Activated CD4-positive, alpha-beta T cell treated with anti-CD3 and anti-CD28 coated beads, Interleukin-2, amount 10 ng/mL, durations not matched to agents 7 days and 5 days (primary cell): ENCODE data around the gene SLC27A5. TPM values are rescaled to one million over a fixed set of nuclear protein-coding genes. Genes with fewer than 3 reads are reported as not detected.
A peak's percentile ranks its signal among the peaks of the same experiment; 100 is the strongest.
"Not testable (repeated sequence)": the region's sequence is repeated elsewhere in the genome, so short reads cannot be mapped to it uniquely, and the experiment has no call there.

Experiments
- CTCF ChIA-PET: fragments of 350-600 bp; sonication (Branson Sonifier 250); formaldehyde crosslinking; loops from one replicate; lab custom pipeline; 2021; ENCODE audit warnings: antibody characterized with exemption; lab: Charles Lee
- POLR2A ChIA-PET: fragments of 350-600 bp; sonication (Branson Sonifier 250); formaldehyde crosslinking; loops from one replicate; lab custom pipeline; 2021; ENCODE audit warnings: antibody characterized with exemption; lab: Charles Lee
- DNase-seq: peaks from one replicate; pipeline ENCODE4 v3.0.0-alpha.2; 2020
- H3K27ac Mint-ChIP-seq: one replicate; pipeline ENCODE4 v1.8.0; 2021; ENCODE audit warnings: mild to moderate bottlenecking, moderate library complexity, mixed read lengths
- H3K27me3 Mint-ChIP-seq: one replicate; pipeline ENCODE4 v1.8.0; 2021; ENCODE audit warnings: mixed read lengths
- H3K36me3 Mint-ChIP-seq: one replicate; pipeline ENCODE4 v1.8.0; 2021; ENCODE audit warnings: low read depth, mixed read lengths
- H3K4me1 Mint-ChIP-seq: one replicate; pipeline ENCODE4 v1.8.0; 2021; ENCODE audit warnings: mixed read lengths
- H3K4me3 Mint-ChIP-seq: one replicate; pipeline ENCODE4 v1.8.0; 2021; ENCODE audit warnings: mild to moderate bottlenecking, moderate library complexity, mixed read lengths
- H3K9me3 Mint-ChIP-seq: one replicate; pipeline ENCODE4 v1.8.0; 2021; ENCODE audit warnings: mixed read lengths
- total RNA-seq, 2 experiments: library from RNA; stranded (reverse); gene quantifications; one replicate each; pipeline ENCODE4 v1.2.3, GENCODE V29; 2021

Gene SLC27A5
- total RNA-seq, 2 experiments from 2014 or later = 9.8 to 10.2 TPM

DNA sequence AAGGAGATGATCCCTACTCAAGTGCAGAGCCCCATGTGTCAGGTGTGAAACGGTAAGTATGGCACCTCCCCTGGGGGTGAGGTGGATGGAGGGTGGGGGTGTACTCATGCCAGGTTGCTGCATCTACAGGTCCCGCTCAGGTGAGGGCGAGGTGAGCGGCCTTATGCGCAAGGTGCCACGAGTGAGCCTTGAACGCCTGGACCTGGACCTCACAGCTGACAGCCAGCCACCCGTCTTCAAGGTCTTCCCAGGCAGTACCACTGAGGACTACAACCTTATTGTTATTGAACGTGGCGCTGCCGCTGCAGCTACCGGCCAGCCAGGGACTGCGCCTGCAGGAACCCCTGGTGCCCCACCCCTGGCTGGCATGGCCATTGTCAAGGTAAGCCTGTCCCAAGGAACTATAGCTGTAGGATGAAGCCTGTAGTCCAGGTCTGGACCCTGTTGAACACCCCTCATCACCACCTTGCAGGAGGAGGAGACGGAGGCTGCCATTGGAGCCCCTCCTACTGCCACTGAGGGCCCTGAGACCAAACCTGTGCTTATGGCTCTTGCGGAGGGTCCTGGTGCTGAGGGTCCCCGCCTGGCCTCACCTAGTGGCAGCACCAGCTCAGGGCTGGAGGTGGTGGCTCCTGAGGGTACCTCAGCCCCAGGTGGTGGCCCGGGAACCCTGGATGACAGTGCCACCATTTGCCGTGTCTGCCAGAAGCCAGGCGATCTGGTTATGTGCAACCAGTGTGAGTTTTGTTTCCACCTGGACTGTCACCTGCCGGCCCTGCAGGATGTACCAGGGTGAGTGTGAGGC, 37.3 kb upstream of the SLC27A5 start:
- Mint-ChIP-seq H3K27me3 (no peaks in the 10 kb centered on the region), H3K36me3 (peaks cover 69% of the 10 kb centered on the region), H3K4me1 (peaks cover 45% of the 10 kb centered on the region), H3K27ac (no peak overlapping the region), H3K4me3 (no peak overlapping the region), H3K9me3 (no peaks in the 10 kb centered on the region)
- ChIA-PET POLR2A (no interaction called here), CTCF (interaction anchor here (2.6 kb wide), 1 partner anchor 30 kb away, joined by 11 read pairs; the partner anchor contains the start of gene ZBTB45)
- DNase-seq = no peak

DNA sequence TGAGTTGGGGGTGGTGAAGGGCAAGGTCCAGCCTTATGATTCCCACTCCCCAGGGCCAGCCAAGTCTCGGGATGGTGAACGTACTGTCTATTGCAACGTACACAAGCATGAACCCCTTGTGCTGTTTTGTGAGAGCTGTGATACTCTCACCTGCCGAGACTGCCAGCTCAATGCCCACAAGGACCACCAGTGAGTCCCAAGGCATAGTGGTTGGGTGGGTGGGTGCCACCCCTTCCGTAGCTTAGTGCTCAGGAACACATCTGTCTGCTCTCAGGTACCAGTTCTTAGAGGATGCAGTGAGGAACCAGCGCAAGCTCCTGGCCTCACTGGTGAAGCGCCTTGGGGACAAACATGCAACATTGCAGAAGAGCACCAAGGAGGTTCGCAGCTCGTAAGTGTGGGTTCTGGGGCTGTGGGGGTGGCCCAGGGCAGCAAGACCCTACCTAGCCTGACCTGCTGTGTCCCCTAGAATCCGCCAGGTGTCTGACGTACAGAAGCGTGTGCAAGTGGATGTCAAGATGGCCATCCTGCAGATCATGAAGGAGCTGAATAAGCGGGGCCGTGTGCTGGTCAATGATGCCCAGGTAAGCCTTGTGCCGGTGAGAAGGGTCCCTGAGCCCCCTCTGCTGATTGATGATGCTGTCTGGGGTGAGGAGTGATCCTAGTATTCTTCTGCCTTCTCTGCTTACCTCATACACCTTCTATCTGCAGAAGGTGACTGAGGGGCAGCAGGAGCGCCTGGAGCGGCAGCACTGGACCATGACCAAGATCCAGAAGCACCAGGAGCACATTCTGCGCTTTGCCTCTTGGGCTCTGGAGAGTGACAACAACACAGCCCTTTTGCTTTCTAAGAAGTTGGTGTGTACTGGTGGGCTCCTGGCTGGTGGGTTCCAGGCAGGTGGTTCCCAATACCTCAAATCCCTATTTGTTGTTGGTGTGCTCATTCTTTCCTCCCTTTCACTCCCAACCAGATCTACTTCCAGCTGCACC, 35.8 kb upstream of the SLC27A5 start:
- H3K4me3 Mint-ChIP-seq = no peak overlapping the region
- no peaks in the 10 kb centered on the region for H3K27me3 Mint-ChIP-seq
- no peak for DNase-seq
- H3K9me3 Mint-ChIP-seq = no peaks in the 10 kb centered on the region
- H3K27ac Mint-ChIP-seq = no peak overlapping the region
- CTCF ChIA-PET = interaction anchor here (0.8 to 2.6 kb wide), 6 partner anchors 9 to 28 kb away, joined by 3 to 11 read pairs (median 3); partner anchors contain the start of genes UBE2M and ZBTB45
- POLR2A ChIA-PET = no interaction called here
- H3K36me3 Mint-ChIP-seq = peaks cover 60% of the 10 kb centered on the region
- peaks cover 44% of the 10 kb centered on the region for H3K4me1 Mint-ChIP-seq

DNA sequence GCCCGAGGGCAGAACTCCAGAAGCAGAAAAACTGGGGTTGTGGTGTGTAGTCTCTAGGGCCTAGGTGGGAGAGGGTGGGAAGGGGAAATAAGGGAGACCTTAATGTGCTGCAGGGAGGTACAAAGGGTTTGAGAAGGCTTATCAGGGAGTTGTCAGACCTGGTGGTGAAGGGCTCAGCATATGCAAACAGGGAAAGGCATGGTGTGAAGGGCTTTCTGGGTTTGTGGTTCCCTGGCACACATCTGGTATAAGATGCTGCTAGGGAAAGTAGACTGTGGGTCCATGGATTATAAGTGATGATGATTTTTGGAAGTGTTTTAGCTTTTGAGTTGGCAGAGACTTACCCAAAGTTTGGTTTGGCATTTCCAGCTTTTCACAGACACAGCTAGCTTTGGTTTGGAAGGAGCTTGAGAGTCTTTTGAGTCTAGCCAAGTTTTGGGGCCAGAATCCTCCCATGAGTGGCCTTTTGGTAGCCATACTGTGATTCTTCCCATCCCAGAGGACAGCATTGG, 34.3 kb upstream of the SLC27A5 start:
- ChIA-PET CTCF (interaction anchor here (0.6 to 2.5 kb wide), 2 partner anchors 16 to 26 kb away, joined by 3 to 7 read pairs; partner anchors contain the start of gene ZBTB45), POLR2A (no interaction called here)
- H3K4me3 Mint-ChIP-seq = peak overlapping the region; percentile 91
- DNase-seq = no peak
- no peaks in the 10 kb centered on the region for H3K9me3 Mint-ChIP-seq
- H3K27ac Mint-ChIP-seq = peak overlapping the region; percentile 86
- H3K36me3 Mint-ChIP-seq = peaks cover 50% of the 10 kb centered on the region
- peaks cover 41% of the 10 kb centered on the region for H3K4me1 Mint-ChIP-seq
- no peaks in the 10 kb centered on the region for H3K27me3 Mint-ChIP-seq

DNA sequence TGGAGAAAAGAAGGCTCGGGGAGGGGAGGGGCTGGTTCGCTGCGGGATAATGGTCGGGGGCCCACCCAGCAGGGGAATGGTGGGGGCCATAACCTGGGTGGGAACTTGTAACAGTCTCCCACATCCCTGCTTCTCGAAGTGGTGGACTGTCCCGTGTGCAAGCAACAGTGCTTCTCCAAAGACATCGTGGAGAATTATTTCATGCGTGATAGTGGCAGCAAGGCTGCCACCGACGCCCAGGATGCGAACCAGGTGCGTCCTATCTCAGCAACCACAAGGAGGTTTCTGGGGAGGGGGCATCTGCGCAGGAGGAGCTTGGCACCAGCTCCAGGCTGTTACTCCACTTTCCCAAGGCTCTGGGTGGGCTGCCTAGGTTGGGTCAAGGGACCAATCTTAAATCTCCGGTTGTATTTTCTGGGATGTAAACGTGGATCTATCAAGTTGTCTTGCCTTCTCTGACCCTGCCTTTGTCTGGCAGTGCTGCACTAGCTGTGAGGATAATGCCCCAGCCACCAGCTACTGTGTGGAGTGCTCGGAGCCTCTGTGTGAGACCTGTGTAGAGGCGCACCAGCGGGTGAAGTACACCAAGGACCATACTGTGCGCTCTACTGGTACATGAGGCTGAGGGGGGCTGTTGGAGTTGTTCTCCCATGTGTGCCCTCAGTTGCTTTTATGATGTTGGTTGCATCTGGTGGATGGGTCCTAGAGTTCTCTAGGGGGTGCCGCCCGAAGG, 33.7 kb upstream of the SLC27A5 start:
- Mint-ChIP-seq H3K4me3 (peak overlapping the region; percentile 91), H3K36me3 (peaks cover 44% of the 10 kb centered on the region), H3K4me1 (peaks cover 39% of the 10 kb centered on the region), H3K27me3 (no peaks in the 10 kb centered on the region), H3K27ac (peak overlapping the region; percentile 86), H3K9me3 (no peaks in the 10 kb centered on the region)
- DNase-seq = no peak
- ChIA-PET CTCF (interaction anchor here (0.7 to 2.5 kb wide), 2 partner anchors 12 to 26 kb away, joined by 3 to 7 read pairs; partner anchors contain the start of gene ZBTB45), POLR2A (no interaction called here)

DNA sequence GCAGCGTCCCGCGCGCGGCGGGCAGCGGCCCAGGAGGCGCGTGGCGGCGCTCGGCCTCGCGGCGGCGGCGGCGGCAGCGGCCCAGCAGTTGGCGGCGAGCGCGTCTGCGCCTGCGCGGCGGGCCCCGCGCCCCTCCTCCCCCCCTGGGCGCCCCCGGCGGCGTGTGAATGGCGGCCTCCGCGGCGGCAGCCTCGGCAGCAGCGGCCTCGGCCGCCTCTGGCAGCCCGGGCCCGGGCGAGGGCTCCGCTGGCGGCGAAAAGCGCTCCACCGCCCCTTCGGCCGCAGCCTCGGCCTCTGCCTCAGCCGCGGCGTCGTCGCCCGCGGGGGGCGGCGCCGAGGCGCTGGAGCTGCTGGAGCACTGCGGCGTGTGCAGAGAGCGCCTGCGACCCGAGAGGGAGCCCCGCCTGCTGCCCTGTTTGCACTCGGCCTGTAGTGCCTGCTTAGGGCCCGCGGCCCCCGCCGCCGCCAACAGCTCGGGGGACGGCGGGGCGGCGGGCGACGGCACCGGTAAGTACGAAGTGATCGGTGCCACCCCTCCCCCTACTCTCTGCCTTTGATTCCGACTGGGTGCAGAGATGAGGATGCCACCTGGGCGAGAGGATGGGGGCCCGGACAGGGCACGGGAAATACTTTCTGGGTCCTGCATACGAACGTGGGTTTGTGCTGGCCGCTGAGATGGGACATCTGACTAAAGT, 32.9 kb upstream of the SLC27A5 start:
- peak overlapping the region; percentile 91 for H3K4me3 Mint-ChIP-seq
- CTCF ChIA-PET = interaction anchor here (0.7 to 2.5 kb wide), 6 partner anchors 10 to 31 kb away, joined by 3 to 10 read pairs (median 4); partner anchors contain the start of genes CHMP2A and ZBTB45
- H3K27me3 Mint-ChIP-seq = no peaks in the 10 kb centered on the region
- peak overlapping the region; percentile 96 for H3K27ac Mint-ChIP-seq
- H3K4me1 Mint-ChIP-seq = peaks cover 37% of the 10 kb centered on the region
- peak; percentile 37 for DNase-seq
- no peaks in the 10 kb centered on the region for H3K9me3 Mint-ChIP-seq
- H3K36me3 Mint-ChIP-seq = peaks cover 39% of the 10 kb centered on the region
- POLR2A ChIA-PET = interaction anchor here (0.6 to 1.4 kb wide), 3 partner anchors 10 to 25 kb away, joined by 4 to 9 read pairs (median 9); partner anchors contain the start of genes CHMP2A and ZBTB45

DNA sequence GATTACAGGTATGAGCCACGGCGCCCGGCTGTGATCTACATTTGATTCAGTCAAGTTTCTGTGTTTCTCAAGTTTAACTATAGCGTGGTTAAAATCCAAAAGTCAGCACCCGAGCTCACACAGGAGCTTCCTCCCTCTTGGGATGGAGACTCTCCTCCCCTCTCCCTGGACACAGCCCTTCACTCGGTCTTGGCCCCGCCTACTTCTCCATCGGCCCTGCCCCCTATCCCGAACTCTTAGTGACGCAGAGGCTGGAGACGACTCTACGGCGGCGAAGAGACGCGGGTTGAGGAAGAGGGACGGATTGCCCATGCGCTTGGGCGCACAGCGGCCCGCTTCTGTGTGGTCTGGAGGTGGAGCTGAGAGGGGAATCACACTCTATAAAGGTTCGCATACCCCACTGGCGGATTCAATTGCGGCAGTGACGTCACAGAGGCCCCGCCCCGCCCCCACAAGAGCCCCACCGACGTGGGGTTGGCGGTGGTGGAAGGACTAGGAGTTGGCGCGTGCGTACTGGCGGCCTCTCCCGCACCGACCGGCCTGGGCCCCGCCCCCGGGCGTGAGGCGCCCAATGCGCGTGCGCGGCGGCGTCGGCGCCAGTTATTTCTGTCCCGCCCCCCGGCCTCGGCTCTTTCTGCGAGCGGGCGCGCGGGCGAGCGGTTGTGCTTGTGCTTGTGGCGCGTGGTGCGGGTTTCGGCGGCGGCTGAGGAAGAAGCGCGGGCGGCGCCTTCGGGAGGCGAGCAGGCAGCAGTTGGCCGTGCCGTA, 32.2 kb upstream of the SLC27A5 start, which contains the start of gene TRIM28:
TRIM28 (plus strand) TSS at position 239 of the 765 bp plus-strand sequence. CDS start 694 bp downstream, outside the sequence.
- peaks cover 35% of the 10 kb centered on the region for H3K36me3 Mint-ChIP-seq
- H3K27me3 Mint-ChIP-seq = peaks cover 6% of the 10 kb centered on the region
- H3K27ac Mint-ChIP-seq = peak within 1 kb of the TSS; percentile 96
- ChIA-PET CTCF (interaction anchor here (1.0 to 2.1 kb wide), 5 partner anchors 11 to 30 kb away, joined by 3 to 10 read pairs (median 3); partner anchors contain the start of genes CHMP2A and ZBTB45), POLR2A (interaction anchor here (0.6 to 1.4 kb wide), 3 partner anchors 11 to 24 kb away, joined by 4 to 9 read pairs (median 9); partner anchors contain the start of genes CHMP2A and ZBTB45)
- H3K4me1 Mint-ChIP-seq = peaks cover 43% of the 10 kb centered on the region
- no peaks in the 10 kb centered on the region for H3K9me3 Mint-ChIP-seq
- peak; percentile 99 for DNase-seq
- H3K4me3 Mint-ChIP-seq = peak within 1 kb of the TSS; percentile 91

DNA sequence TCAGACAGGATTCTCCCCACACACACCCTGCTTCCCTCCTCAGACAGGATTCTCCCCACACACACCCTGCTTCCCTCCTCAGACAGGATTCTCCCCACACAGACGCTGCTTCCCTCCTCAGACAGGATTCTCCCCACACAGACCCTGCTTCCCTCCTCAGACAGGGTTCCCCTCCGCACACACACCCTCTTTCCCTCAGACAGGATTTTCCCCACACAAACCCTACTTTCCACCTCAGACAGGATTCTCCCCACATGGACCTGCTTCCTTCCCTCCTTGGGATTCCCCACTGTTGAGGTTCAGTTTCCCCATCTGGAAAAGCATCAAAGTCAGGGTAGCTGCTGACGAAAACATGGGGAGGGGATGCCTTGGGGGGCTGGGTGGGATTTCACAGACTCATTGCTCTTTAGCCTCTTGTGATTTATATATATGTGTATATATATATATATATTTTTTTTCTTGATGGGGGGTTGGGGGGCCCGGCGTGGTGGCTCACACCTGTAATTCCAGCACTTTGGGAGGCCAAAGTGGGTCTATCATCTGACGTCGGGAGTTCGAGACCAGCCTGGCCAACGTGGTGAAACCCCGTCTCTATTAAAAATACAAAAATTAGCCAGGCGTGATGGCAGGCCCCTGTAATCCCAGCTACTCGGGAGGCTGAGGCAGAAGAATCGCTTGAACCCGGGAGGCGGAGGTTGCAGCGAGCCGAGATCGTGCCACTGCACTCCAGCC, 31.0 kb upstream of the SLC27A5 start:
- not testable (repeated sequence) for H3K27me3 Mint-ChIP-seq, DNase-seq, H3K9me3 Mint-ChIP-seq
- POLR2A ChIA-PET = interaction anchor here (1.4 kb wide), 1 partner anchor 23 kb away, joined by 9 read pairs; the partner anchor contains the start of gene ZBTB45
- H3K36me3 Mint-ChIP-seq = peaks cover 29% of the 10 kb centered on the region
- H3K4me1 Mint-ChIP-seq = peaks cover 48% of the 10 kb centered on the region
- peak overlapping the region; percentile 82 for H3K27ac Mint-ChIP-seq
- peak overlapping the region; percentile 36 for H3K4me3 Mint-ChIP-seq
- CTCF ChIA-PET = interaction anchor here (1.0 to 2.1 kb wide), 3 partner anchors 16 to 27 kb away, joined by 3 to 10 read pairs (median 3); partner anchors contain the start of gene ZBTB45

DNA sequence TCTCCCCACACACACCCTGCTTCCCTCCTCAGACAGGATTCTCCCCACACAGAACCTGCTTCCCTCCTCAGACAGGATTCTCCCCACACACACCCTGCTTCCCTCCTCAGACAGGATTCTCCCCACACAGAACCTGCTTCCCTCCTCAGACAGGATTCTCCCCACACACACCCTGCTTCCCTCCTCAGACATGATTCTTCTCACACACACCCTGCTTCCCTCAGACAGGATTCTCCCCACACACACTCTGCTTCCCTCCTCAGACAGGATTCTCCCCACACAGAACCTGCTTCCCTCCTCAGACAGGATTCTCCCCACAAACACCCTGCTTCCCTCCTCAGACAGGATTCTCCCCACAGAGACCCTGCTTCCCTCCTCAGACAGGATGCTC, 27.4 kb upstream of the SLC27A5 start:
- H3K36me3 Mint-ChIP-seq, POLR2A ChIA-PET, CTCF ChIA-PET, H3K27me3 Mint-ChIP-seq, H3K9me3 Mint-ChIP-seq, H3K4me3 Mint-ChIP-seq, DNase-seq: not testable (repeated sequence)
- Mint-ChIP-seq H3K27ac (peak overlapping the region; percentile 71), H3K4me1 (peaks cover 31% of the 10 kb centered on the region)

DNA sequence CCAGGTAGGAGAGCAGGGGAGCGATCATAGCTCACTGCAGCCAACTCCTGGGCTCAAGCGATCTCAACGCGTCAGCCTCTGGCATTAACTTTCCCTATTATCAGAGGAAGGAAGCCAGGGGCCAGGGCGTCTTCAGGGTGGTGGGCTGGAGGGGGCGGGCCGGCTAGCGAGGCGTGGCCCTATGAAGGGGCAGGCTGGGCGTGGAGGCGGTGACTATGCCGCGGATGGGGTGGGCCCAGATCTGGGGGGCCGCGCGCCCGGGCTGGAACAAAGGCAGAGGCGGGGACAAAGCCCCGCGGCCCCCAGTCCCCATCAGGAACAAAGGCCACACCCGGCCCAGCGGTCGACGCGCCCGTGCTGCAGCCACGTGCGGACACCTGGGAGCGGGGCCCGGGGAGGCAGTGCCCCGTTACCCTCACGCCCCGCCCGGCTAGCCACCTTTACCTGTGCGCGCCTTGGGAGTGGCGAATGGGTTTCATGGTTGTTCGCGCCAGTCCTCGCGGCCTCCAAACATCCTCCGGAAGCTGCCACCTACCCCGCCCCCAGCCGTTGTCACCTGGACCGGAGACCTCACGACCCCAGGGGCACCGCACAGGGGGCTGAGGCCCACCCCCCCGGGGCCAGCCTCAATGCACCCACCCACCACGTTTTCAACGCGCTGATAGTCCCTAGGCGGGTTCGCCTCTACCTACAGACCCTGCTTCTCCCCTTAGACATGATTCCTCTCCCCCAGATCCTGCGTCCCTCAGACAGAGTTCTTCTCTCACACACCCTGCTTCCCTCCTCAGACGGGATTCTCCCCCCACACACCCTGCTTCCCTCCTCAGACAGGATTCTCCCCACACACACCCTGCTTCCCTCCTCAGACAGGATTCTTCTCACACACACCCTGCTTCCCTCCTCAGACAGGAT, 26.7 kb upstream of the SLC27A5 start:
- Mint-ChIP-seq H3K4me3 (peak overlapping the region; percentile 65), H3K4me1 (peaks cover 26% of the 10 kb centered on the region), H3K9me3 (no peaks in the 10 kb centered on the region), H3K36me3 (no peaks in the 10 kb centered on the region), H3K27ac (peak overlapping the region; percentile 82), H3K27me3 (peaks cover 8% of the 10 kb centered on the region)
- DNase-seq = peak; percentile 56
- ChIA-PET POLR2A (no interaction called here), CTCF (interaction anchor here (1.4 kb wide), 1 partner anchor 18 kb away, joined by 8 read pairs; no protein-coding TSS in a partner anchor)
